T-helper 2 cell treated with Interferon-gamma antibody and Interleukin-4, amounts not matched to agents 5 μg/mL and 100 μg/mL, for 36 hours (primary cell): ENCODE data around the gene SGK1.
"Not testable (repeated sequence)": the region's sequence is repeated elsewhere in the genome, so short reads cannot be mapped to it uniquely, and the experiment has no call there.

Experiments used
- DNase-seq: peaks from one replicate; pipeline ENCODE4 v3.0.0; 2021; ENCODE audit warnings: low spot score
- H3K27ac Mint-ChIP-seq: one replicate; pipeline ENCODE4 v1.8.0; 2021; ENCODE audit warnings: mild to moderate bottlenecking, mixed read lengths
- H3K27me3 Mint-ChIP-seq: one replicate; pipeline ENCODE4 v1.8.0; 2021; ENCODE audit warnings: low read depth, mixed read lengths
- H3K36me3 Mint-ChIP-seq: one replicate; pipeline ENCODE4 v1.8.0; 2021; ENCODE audit warnings: low read depth, mixed read lengths
- H3K4me1 Mint-ChIP-seq: one replicate; pipeline ENCODE4 v1.8.0; 2021; ENCODE audit warnings: low read depth, mixed read lengths
- H3K4me3 Mint-ChIP-seq: one replicate; pipeline ENCODE4 v1.8.0; 2022; ENCODE audit warnings: mild to moderate bottlenecking, moderate library complexity, mixed read lengths
- H3K9me3 Mint-ChIP-seq: one replicate; pipeline ENCODE4 v1.8.0; 2021; ENCODE audit warnings: mixed read lengths

Gene SGK1

GRCh38 chr6:134183844-134184243 is 134.1 kb downstream of the SGK1 start:
- peaks cover 12% of the 10 kb centered on the region for H3K4me1 Mint-ChIP-seq
- no peak overlapping the region for H3K4me3 Mint-ChIP-seq
- no peak for DNase-seq
- H3K27ac Mint-ChIP-seq = no peak overlapping the region
- no peaks in the 10 kb centered on the region for H3K36me3 Mint-ChIP-seq
- no peaks in the 10 kb centered on the region for H3K27me3 Mint-ChIP-seq
- H3K9me3 Mint-ChIP-seq = no peaks in the 10 kb centered on the region

- no peak for DNase-seq
- H3K4me1 Mint-ChIP-seq = peaks cover 22% of the 10 kb centered on the region
- no peaks in the 10 kb centered on the region for H3K36me3 Mint-ChIP-seq
- H3K27ac Mint-ChIP-seq = no peak overlapping the region
- H3K4me3 Mint-ChIP-seq = no peak overlapping the region
- no peaks in the 10 kb centered on the region for H3K27me3 Mint-ChIP-seq
- H3K9me3 Mint-ChIP-seq = no peaks in the 10 kb centered on the region
Measured at GRCh38 chr6:134182528-134182927, 135.4 kb downstream of the SGK1 start.

DNA sequence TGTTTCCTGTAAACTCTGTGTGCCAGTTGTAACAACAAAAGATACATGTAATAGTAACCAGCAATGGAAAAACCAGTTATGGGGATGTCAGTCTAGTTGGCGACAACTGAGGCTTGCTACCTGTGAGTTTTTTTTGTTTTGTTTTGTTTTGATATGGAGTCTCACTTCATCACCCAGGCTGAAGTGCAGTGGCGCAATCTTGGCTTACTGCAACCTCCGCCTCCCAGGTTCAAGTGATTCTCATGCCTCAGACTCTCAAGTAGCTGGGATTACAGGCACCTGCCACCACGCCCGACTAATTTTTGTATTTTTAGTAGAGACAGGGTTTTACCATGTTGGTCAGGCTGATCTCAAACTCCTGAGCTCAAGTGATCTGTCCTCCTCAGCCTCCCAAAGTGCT is 136.2 kb downstream of the SGK1 start:
- not testable (repeated sequence) for H3K27me3 Mint-ChIP-seq, H3K9me3 Mint-ChIP-seq, H3K27ac Mint-ChIP-seq, H3K36me3 Mint-ChIP-seq, DNase-seq, H3K4me3 Mint-ChIP-seq
- H3K4me1 Mint-ChIP-seq = peaks cover 27% of the 10 kb centered on the region

GRCh38 chr6:134181251-134181650 is 136.7 kb downstream of the SGK1 start:
- DNase-seq, H3K9me3 Mint-ChIP-seq, H3K27me3 Mint-ChIP-seq, H3K4me3 Mint-ChIP-seq, H3K36me3 Mint-ChIP-seq, H3K27ac Mint-ChIP-seq: not testable (repeated sequence)
- H3K4me1 Mint-ChIP-seq = peaks cover 25% of the 10 kb centered on the region

DNA sequence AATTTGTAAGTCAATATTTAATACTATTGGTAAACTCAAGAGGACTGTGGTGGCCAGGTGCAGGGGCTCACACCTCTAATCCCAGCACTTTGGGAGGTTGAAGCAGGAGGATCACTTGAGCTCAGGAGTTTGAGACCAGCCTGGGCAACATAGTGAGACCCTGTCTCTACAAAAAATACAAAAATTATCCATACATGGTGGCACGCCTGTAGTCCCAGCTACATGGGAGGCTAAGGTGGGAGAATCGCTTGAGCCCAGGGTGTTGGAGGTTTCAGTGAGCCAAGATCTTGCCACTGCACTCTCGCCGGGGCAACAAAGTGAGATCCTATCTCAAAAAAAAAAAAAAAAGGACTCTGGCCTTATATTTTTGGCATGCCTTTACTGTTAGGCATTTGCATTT is 137.4 kb downstream of the SGK1 start:
- not testable (repeated sequence) for H3K4me3 Mint-ChIP-seq, H3K9me3 Mint-ChIP-seq, H3K36me3 Mint-ChIP-seq, H3K27ac Mint-ChIP-seq, DNase-seq, H3K27me3 Mint-ChIP-seq
- H3K4me1 Mint-ChIP-seq = peaks cover 31% of the 10 kb centered on the region

DNA sequence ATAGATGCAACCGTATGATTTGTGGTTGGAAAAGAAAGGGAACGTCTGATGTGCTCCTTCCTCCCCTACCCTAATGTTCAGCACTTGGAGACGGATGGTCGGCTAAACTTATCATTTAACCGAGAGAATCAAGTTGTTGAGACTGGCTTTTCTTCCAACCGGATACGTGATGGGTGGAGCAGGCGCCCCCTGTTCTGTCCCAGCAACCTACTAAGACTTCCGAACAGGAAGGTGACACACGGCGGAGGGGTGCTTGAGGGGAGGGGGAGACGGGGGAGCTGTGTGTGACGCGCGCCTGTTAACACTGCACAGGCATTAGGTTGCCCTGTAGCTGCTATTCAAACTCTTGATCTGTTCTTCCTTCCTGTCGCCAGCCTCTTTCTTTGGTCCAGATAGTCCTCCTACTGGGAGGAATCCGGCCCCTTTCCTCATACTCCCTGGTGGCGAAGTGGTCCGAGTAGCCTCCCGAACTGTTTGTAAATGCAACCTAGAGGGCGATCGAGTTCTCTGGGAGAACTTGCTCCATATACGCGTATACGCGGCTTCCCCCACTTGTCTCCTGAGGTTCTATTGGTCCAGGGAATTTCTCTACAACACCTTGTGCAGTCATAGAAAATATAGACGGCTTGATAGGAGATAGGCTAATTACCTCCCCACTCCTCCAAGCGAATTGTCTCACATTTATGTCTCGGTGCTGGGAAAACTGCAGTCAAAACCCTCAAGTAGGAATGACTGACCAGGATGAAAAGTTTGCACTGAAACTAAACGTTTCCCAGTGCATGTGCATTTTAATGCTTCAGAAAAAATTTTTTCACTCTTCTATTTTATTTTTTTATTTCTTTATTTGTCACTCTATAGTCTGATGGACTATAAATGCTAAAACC is 139.5 kb downstream of the SGK1 start:
- DNase-seq = peak; percentile 67
- peaks cover 5% of the 10 kb centered on the region for H3K36me3 Mint-ChIP-seq
- H3K9me3 Mint-ChIP-seq = no peaks in the 10 kb centered on the region
- H3K27ac Mint-ChIP-seq = peak overlapping the region; percentile 87
- peaks cover 36% of the 10 kb centered on the region for H3K4me1 Mint-ChIP-seq
- peaks cover 7% of the 10 kb centered on the region for H3K27me3 Mint-ChIP-seq
- H3K4me3 Mint-ChIP-seq = peak overlapping the region; percentile 95

- Mint-ChIP-seq H3K27me3 (peaks cover 7% of the 10 kb centered on the region), H3K9me3 (no peaks in the 10 kb centered on the region), H3K27ac (peak overlapping the region; percentile 87), H3K36me3 (peaks cover 11% of the 10 kb centered on the region), H3K4me3 (peak overlapping the region; percentile 95), H3K4me1 (peaks cover 42% of the 10 kb centered on the region)
- DNase-seq = no peak
Measured at GRCh38 chr6:134177753-134178160, 140.2 kb downstream of the SGK1 start.

- peak overlapping the region; percentile 95 for H3K4me3 Mint-ChIP-seq
- peaks cover 7% of the 10 kb centered on the region for H3K27me3 Mint-ChIP-seq
- peaks cover 44% of the 10 kb centered on the region for H3K4me1 Mint-ChIP-seq
- H3K9me3 Mint-ChIP-seq = no peaks in the 10 kb centered on the region
- DNase-seq = no peak
- H3K27ac Mint-ChIP-seq = no peak overlapping the region
- H3K36me3 Mint-ChIP-seq = peaks cover 16% of the 10 kb centered on the region
Measured at GRCh38 chr6:134177236-134177635, 140.7 kb downstream of the SGK1 start.

DNA sequence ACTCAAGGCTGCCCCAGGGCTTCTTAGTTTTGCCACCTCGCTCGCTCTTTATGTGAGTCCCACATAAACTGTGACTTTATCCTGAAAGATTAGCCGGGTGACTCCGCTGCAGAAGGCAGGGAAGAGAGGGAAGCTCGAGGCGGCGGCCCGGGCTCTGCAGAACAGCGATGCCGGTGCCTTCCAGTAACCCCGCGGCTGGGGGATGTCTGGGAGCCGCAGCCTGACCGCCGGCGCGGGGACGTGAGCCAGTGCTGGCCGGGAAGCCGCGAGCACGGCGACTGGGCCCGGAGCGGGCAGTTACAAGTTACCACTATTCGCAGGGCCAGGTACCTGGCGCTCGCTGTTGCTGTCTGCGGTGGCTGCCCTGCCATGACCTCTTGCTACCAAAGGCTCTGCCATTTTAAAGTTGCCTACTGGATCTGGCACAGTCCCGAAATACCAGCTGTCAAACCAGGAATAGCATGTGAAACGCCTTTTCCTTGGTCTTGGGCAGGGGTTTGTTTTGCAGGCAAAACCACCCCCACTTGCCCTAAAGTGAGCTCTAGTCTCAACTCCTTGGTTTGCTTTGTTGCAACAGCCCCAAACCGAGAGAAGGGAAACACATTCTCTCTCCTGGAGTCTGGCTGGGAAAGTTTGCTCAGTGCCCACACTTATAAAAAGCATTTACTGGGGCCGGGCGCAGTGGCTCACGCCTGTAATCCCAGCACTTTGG is 141.5 kb downstream of the SGK1 start:
- Mint-ChIP-seq H3K27me3 (peaks cover 7% of the 10 kb centered on the region), H3K4me1 (peaks cover 46% of the 10 kb centered on the region), H3K36me3 (peaks cover 17% of the 10 kb centered on the region), H3K9me3 (no peaks in the 10 kb centered on the region), H3K4me3 (peak overlapping the region; percentile 86), H3K27ac (peak overlapping the region; percentile 88)
- DNase-seq = no peak

DNA sequence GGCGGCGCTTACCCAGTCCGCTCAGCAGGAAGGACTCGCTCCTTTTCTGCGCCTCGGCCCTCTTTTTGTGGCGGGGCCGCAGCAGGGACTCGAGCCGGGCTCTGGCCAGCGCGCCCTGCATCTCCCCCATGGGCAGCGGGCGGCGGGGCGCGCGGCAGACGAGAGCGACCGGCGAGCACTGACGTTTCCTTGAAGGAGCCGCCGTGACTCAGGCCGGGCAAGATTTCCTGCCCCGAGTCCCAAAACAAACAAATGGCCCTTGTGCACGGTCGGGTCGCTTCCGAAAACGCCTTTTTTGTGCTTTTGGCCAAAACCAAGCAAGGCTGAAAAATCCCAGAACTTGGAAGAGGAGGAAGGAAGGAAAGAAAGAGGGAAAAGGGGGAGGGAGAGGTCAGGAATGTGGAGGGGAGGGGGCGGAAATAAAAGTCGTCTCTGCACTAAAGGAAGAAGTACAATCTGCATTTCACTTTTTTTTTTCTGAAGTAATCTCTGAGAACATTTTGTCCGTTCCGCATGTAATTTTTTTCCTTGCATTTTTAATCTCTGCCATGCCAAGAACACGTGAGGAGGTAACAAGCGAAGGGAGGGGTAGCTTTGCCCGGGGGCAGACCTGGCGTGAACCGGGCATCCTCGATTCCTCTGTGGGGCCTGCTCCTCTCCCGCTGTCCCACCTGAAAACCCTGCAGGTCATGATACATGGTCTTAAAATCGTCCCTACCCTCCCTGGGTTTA is 142.2 kb downstream of the SGK1 start:
- H3K27ac Mint-ChIP-seq = peak overlapping the region; percentile 88
- H3K4me3 Mint-ChIP-seq = peak overlapping the region; percentile 86
- peaks cover 7% of the 10 kb centered on the region for H3K27me3 Mint-ChIP-seq
- H3K36me3 Mint-ChIP-seq = peaks cover 25% of the 10 kb centered on the region
- H3K4me1 Mint-ChIP-seq = peaks cover 47% of the 10 kb centered on the region
- DNase-seq = peak; percentile 61
- no peaks in the 10 kb centered on the region for H3K9me3 Mint-ChIP-seq

GRCh38 chr6:134174672-134175531 is 143.0 kb downstream of the SGK1 start:
- H3K36me3 Mint-ChIP-seq = peaks cover 32% of the 10 kb centered on the region
- H3K4me3 Mint-ChIP-seq = peak overlapping the region; percentile 98
- H3K27ac Mint-ChIP-seq = peak overlapping the region; percentile 98
- H3K9me3 Mint-ChIP-seq = no peaks in the 10 kb centered on the region
- peaks cover 7% of the 10 kb centered on the region for H3K27me3 Mint-ChIP-seq
- peaks cover 48% of the 10 kb centered on the region for H3K4me1 Mint-ChIP-seq
- DNase-seq = peak; percentile 93

DNA sequence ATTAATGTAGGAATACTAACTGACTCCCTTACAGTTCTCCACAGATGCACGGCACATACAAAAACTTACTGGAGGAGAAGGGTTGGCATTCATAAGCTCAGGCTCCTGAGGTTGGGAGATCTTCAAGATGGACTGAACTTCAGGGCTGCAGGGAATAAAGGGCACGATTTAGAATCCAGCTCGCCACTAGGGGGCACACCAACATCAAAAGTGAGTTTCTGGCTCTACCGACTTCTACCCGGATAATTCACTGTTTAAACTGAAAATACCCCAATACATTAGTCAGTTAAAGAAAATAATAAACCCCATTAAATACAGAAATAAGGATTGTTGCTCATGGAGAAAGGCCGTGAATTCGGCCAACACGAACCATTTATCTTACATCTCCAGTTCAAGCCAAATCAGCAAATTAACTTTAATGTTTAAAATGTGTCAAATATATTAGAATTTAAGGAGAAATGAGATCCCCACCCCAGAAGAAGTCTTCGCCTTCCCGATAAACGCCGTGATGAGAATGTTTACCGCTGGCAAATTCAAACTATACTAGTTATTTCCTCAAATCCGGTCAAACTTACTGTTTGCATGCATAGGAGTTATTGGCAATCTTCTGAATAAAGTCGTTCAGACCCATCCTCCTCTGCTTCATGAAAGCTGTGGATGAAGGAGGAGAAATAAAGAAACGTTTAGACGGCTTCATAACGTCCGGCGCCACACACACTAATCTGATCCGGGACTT is 143.8 kb downstream of the SGK1 start:
- Mint-ChIP-seq H3K36me3 (peaks cover 36% of the 10 kb centered on the region), H3K4me3 (peak overlapping the region; percentile 98), H3K9me3 (no peaks in the 10 kb centered on the region), H3K27ac (peak overlapping the region; percentile 98), H3K4me1 (peaks cover 46% of the 10 kb centered on the region), H3K27me3 (peaks cover 7% of the 10 kb centered on the region)
- peak; percentile 73 for DNase-seq

DNA sequence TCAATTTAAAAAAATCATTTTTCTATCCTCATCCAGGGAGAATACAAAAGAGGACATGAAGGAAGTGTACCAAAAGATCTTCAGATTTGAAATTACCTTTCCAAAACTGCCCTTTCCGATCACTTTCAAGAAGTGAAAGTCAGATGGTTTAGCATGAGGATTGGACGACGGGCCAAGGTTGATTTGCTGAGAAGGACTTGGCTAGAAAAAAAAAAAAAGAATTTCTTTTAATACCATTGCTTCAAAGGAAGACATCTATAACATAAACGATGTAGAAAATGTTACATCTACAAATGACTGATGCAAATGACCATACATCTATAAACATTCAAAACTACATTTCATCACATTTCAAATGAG is 144.6 kb downstream of the SGK1 start:
- Mint-ChIP-seq H3K4me1 (peaks cover 44% of the 10 kb centered on the region), H3K4me3 (peak overlapping the region; percentile 98), H3K9me3 (no peaks in the 10 kb centered on the region), H3K27me3 (peaks cover 7% of the 10 kb centered on the region), H3K36me3 (peaks cover 36% of the 10 kb centered on the region), H3K27ac (no peak overlapping the region)
- DNase-seq = no peak
